ENCODE data around the gene POLA2. TPM values are rescaled to one million over a fixed set of nuclear protein-coding genes. Genes with fewer than 3 reads are reported as not detected.
A peak's percentile ranks its signal among the peaks of the same experiment; 100 is the strongest.

Gene POLA2
- total and polyA plus RNA-seq, 9 of the 15 experiments (the other 6 are each of a cell fraction or from before 2014, with no cell fraction given): 2.7 to 134 (median 44.4) TPM

DNA sequence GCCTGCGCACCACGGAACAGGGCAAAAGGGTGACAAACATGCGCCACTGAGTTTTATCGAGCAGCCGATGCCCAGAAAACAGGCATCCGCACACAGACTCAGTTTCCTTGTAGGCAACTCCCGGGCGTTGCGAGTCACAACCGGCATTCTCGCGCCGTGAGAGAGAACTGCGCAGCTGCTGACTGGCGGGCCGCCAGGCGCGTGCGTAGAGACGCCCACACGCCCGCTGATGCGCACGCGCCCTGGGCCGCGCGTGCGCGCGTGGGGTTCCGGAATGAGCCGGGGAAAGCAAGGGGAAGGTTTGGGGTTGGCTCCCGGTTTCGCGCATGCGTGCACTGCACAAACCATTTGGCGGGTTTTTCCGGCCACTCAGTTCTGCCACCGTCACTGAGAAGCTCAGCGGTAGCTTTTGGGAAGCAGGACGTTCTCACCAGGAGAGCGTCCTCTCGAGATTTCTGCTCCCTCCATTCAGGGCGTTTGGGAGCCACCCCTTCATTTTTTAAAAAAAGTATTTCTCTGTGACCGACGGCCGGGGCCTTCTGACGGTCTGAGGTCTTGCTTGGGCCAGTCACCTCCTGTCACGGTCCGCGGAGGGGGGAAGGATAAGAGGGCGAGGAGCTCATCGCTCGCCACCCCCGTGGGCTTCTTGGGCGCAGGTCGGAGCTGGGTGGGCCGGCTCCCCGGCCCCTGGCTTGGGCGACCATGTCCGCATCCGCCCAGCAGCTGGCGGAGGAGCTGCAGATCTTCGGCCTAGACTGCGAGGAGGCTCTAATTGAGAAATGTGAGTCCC lies at the start of gene POLA2 (continued):
- no peak for TF ChIP-seq E4F1 (CRISPR knock-in tag; IDR thresholded peaks at IDR 0.05; ENCODE audit: borderline replicate concordance)
- no peak for TF ChIP-seq CREB1 (IDR thresholded peaks at IDR 0.05)
- TF ChIP-seq CREB1 (CRISPR knock-in tag; IDR thresholded peaks at IDR 0.05): no peak
- no peak for TF ChIP-seq SMAD2 (IDR thresholded peaks at IDR 0.05; ENCODE audit: low read depth, low read length)
- TF ChIP-seq ZKSCAN3 (CRISPR knock-in tag; IDR thresholded peaks at IDR 0.05): no peak
- TF ChIP-seq SUPT5H (IDR thresholded peaks at IDR 0.05): peak; percentile 90
- no peak for TF ChIP-seq PPARD (CRISPR knock-in tag; IDR thresholded peaks at IDR 0.05)
- no peak for TF ChIP-seq FOXO4 (CRISPR knock-in tag; IDR thresholded peaks at IDR 0.05)
- no peak for TF ChIP-seq ZNF696 (CRISPR knock-in tag; conservative IDR thresholded peaks at IDR 0.05)
- TF ChIP-seq VEZF1 (CRISPR knock-in tag; IDR thresholded peaks at IDR 0.05): peak; percentile 40
- TF ChIP-seq CBX2 (IDR thresholded peaks at IDR 0.05; ENCODE audit: insufficient read depth, low read length, poor library complexity, severe bottlenecking): no peak
- TF ChIP-seq, protein P1, sequence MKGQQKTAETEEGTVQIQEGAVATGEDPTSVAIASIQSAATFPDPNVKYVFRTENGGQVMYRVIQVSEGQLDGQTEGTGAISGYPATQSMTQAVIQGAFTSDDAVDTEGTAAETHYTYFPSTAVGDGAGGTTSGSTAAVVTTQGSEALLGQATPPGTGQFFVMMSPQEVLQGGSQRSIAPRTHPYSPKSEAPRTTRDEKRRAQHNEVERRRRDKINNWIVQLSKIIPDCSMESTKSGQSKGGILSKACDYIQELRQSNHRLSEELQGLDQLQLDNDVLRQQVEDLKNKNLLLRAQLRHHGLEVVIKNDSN (CRISPR knock-in tag; IDR thresholded peaks at IDR 0.05): peak; percentile 59
- TF ChIP-seq ZKSCAN1 (IDR thresholded peaks at IDR 0.05; ENCODE audit: low read depth, low read length): peak; percentile 32; the same call in 1 of the 2 replicates
- TF ChIP-seq TFAP4 (CRISPR knock-in tag; IDR thresholded peaks at IDR 0.05; ENCODE audit: borderline replicate concordance): peak; percentile 78
- TF ChIP-seq LARP7 (IDR thresholded peaks at IDR 0.05): no peak
- TF ChIP-seq ZFP30 (CRISPR knock-in tag; IDR thresholded peaks at IDR 0.05; ENCODE audit: borderline replicate concordance): no peak
- TF ChIP-seq ZNF146 (CRISPR knock-in tag; IDR thresholded peaks at IDR 0.05; ENCODE audit: unreplicated experiment): no peak
- TF ChIP-seq NEUROD1 (IDR thresholded peaks at IDR 0.05; ENCODE audit: borderline replicate concordance, low read depth, low read length, partially characterized antibody): no peak
- no peak; the same call in 1 of the 2 replicates for TF ChIP-seq RNF2 (IDR thresholded peaks at IDR 0.05)
- TF ChIP-seq SMARCC2 (IDR thresholded peaks at IDR 0.05; ENCODE audit: low read depth): no peak
- TF ChIP-seq ZEB2 (IDR thresholded peaks at IDR 0.05): no peak
- no peak for TF ChIP-seq ZNF239 (CRISPR knock-in tag; IDR thresholded peaks at IDR 0.05)
- TF ChIP-seq PTRF (tag; IDR thresholded peaks at IDR 0.05): no peak
